HEK293T (cell line): ENCODE data around the gene DYRK2.

ENCODE experiments used
- CTCF ChIA-PET: fragments of 350-600 bp; formaldehyde crosslinking; extraction: SDS; loops from one replicate; lab custom pipeline; 2021; ENCODE audit warnings: antibody characterized with exemption, inconsistent platforms; lab: Yijun Ruan, JAX
- POLR2A ChIA-PET: fragments of 350-600 bp; formaldehyde crosslinking; extraction: SDS; loops from one replicate; lab custom pipeline; 2020; ENCODE audit warnings: antibody characterized with exemption, inconsistent platforms; lab: Yijun Ruan, JAX
- DNase-seq: peaks from one replicate; pipeline ENCODE4 v3.0.0; 2012; ENCODE audit warnings: mixed read lengths; ENCODE audit errors: extremely low spot score
- ARNT ChIP-seq: fragments of 450-650 bp; IDR thresholded peaks from 2 replicates; pipeline ENCODE4 v1.6.1; 2017; ENCODE audit warnings: mild to moderate bottlenecking
- BHLHE40 ChIP-seq: fragments of 450-650 bp; IDR thresholded peaks from 2 replicates; pipeline ENCODE4 v1.6.1; 2016; ENCODE audit warnings: mild to moderate bottlenecking, moderate library complexity, borderline replicate concordance
- CTBP1 ChIP-seq: fragments of 450-650 bp; IDR thresholded peaks from 2 replicates; pipeline ENCODE4 v1.6.1; 2016; ENCODE audit warnings: borderline replicate concordance
- ELF4 ChIP-seq: fragments of 450-650 bp; IDR thresholded peaks from 2 replicates; pipeline ENCODE4 v1.6.1; 2017; ENCODE audit warnings: antibody characterized with exemption
- FOXA1 ChIP-seq: fragments of 450-650 bp; IDR thresholded peaks from 2 replicates; pipeline ENCODE4 v1.6.1; 2016; ENCODE audit warnings: mild to moderate bottlenecking
- FOXK2 ChIP-seq: fragments of 450-650 bp; IDR thresholded peaks from 2 replicates; pipeline ENCODE4 v1.6.1; 2016; ENCODE audit warnings: mild to moderate bottlenecking
- FOXM1 ChIP-seq: fragments of 450-650 bp; IDR thresholded peaks from 2 replicates; pipeline ENCODE4 v1.6.1; 2017; ENCODE audit warnings: mild to moderate bottlenecking, borderline replicate concordance
- HDGF ChIP-seq: fragments of 450-650 bp; IDR thresholded peaks from 2 replicates; pipeline ENCODE4 v1.6.1; 2017; ENCODE audit warnings: antibody characterized with exemption, borderline replicate concordance
- L3MBTL2 ChIP-seq: fragments of 450-650 bp; conservative IDR thresholded peaks from 2 replicates; pipeline ENCODE4 v1.6.1; 2016; ENCODE audit warnings: mild to moderate bottlenecking
- LEF1 ChIP-seq: fragments of 450-650 bp; IDR thresholded peaks from 2 replicates; pipeline ENCODE4 v1.6.1; 2017; ENCODE audit warnings: mild to moderate bottlenecking, borderline replicate concordance
- NFRKB ChIP-seq: fragments of 450-650 bp; IDR thresholded peaks from 2 replicates; pipeline ENCODE4 v1.6.1; 2016; ENCODE audit warnings: mild to moderate bottlenecking, moderate library complexity
- SP1 ChIP-seq: fragments of 450-650 bp; IDR thresholded peaks from 2 replicates; pipeline ENCODE4 v1.6.1; 2017
- SUZ12 ChIP-seq: fragments of 450-650 bp; IDR thresholded peaks from 2 replicates; pipeline ENCODE4 v1.6.1; 2016; ENCODE audit warnings: mild to moderate bottlenecking
- TARDBP ChIP-seq: fragments of 450-650 bp; IDR thresholded peaks from 2 replicates; pipeline ENCODE4 v1.6.1; 2016
- ZNF384 ChIP-seq: fragments of 450-650 bp; IDR thresholded peaks from 2 replicates; pipeline ENCODE4 v1.6.1; 2016
- TF ChIP-seq, protein P1 (sequence below): fragments of 450-650 bp; IDR thresholded peaks from 2 replicates; pipeline ENCODE4 v1.6.1; 2016

The DYRK2 gene

GRCh38 chr12:67705394-67706370 lies 57.1 kb downstream of the DYRK2 start:
- DNase-seq = no peak
- CTCF ChIA-PET = no interaction called here
- TF ChIP-seq ELF4 (no peak), FOXK2 (no peak), ARNT (no peak), SP1 (no peak), LEF1 (no peak), L3MBTL2 (no peak), BHLHE40 (no peak), ZNF384 (no peak), FOXM1 (no peak), TARDBP (no peak), SUZ12 (no peak), NFRKB (no peak), CTBP1 (no peak), FOXA1 (no peak), HDGF (no peak)
- TF ChIP-seq, protein P1, sequence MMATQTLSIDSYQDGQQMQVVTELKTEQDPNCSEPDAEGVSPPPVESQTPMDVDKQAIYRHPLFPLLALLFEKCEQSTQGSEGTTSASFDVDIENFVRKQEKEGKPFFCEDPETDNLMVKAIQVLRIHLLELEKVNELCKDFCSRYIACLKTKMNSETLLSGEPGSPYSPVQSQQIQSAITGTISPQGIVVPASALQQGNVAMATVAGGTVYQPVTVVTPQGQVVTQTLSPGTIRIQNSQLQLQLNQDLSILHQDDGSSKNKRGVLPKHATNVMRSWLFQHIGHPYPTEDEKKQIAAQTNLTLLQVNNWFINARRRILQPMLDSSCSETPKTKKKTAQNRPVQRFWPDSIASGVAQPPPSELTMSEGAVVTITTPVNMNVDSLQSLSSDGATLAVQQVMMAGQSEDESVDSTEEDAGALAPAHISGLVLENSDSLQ = no peak
- POLR2A ChIA-PET = no interaction called here

DNA sequence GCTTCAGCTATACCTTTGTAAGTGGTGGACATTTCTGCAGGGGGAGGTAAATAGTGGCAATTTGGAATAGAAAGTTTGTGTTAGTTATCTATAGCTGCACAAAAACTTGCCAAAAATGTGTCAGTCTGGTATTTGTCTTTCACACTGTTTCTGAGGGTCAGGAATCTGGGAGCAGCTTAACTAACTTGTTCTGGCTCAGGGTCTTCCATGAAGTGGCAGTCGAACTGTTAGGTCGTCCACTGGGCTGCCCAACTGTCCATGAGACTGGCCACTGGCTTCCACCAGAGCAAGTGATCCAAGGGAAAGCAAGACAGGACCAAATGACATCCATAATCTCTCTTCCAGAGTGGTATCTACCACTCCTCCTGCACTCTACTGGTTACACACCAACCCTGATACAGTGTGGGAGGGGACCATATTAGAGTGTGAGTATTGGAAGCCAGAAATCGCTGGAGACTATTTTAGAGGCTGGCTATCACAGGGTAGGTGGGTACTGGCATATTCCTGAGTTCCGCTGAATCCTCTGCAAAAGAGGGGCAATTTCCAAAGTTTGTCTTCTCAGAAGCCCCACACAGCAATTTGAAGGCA lies 60.9 kb downstream of the DYRK2 start:
- ChIA-PET POLR2A (no interaction called here), CTCF (no interaction called here)
- no peak for DNase-seq
- TF ChIP-seq ELF4 (no peak), FOXA1 (no peak), FOXK2 (no peak), LEF1 (no peak), HDGF (no peak), SP1 (no peak), ARNT (no peak)
- TF ChIP-seq, protein P1 = no peak

DNA sequence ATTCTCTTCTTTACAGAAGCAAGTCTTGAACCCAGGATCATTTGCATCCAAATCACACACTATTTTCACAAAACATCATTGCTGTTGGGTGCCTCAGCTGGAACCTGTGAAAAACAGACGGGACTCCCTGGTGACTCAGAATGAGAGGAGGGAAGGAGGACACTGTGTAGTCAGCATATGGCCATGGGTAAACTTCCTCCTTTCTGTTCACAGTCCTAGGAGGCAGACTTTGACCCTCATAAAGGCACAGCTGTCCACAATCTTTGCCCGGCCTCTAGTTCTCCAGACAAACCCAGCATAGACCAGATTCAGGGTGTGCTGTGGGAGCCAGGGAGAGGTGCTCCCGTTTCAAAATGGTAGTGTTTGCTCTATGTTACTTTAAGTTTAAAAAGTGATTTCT lies 62.0 kb downstream of the DYRK2 start:
- ChIA-PET CTCF (interaction anchor here (0.6 kb wide), 1 partner anchor 23 kb away, joined by 3 read pairs; no protein-coding TSS in a partner anchor), POLR2A (no interaction called here)
- DNase-seq = no peak
- TF ChIP-seq FOXK2 (no peak), HDGF (no peak), SP1 (no peak), L3MBTL2 (no peak), ZNF384 (no peak), FOXM1 (no peak), TARDBP (no peak), FOXA1 (no peak), SUZ12 (no peak), ELF4 (no peak), CTBP1 (no peak), LEF1 (no peak), BHLHE40 (no peak)

DNA sequence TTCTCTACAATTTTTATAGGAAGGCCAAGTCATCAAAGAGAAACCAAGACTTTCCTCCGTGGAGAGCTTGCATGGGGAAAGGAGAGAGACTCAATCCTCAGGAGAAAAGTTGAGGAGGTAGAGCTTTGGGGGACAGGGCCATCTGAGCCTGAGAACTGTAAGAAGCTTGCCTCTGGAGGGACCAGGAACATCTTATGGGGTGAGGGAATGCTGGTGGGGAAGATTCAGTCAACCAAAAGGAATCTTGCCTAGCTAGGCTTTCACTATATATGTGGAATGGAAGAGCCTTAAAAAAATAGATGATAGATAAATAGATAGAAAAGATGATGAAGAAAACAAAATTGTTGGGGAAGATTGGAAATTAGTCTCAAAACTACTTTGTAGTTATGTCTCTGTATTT lies 63.5 kb downstream of the DYRK2 start:
- CTCF ChIA-PET = no interaction called here
- TF ChIP-seq SUZ12 (no peak), ARNT (no peak), HDGF (no peak), CTBP1 (no peak), TARDBP (no peak), ELF4 (no peak), L3MBTL2 (no peak)
- no peak for DNase-seq
- POLR2A ChIA-PET = no interaction called here

- TF ChIP-seq FOXM1 (no peak), FOXA1 (no peak), ZNF384 (no peak), L3MBTL2 (no peak), SP1 (no peak)
- TF ChIP-seq, protein P1 = no peak
- ChIA-PET CTCF (no interaction called here), POLR2A (no interaction called here)
- no peak for DNase-seq
These were observed 66.1 kb downstream of the DYRK2 start for GRCh38 chr12:67714648-67715047.
